DOHH2 (cell line): ENCODE results near the gene TMEM74B.

Experiments
- H3F3A ChIP-seq: fragments of 200-600 bp; sonication (generic), shearing (Covaris generic); 2 replicates; pipeline ENCODE4 v1.6.0; 2016; ENCODE audit warnings: antibody characterized with exemption, mild to moderate bottlenecking; ENCODE audit not compliant: control insufficient read depth, insufficient read depth
- H3K27ac ChIP-seq: fragments of 200-600 bp; sonication (generic); 2 replicates; pipeline ENCODE4 v1.5.1; 2014; ENCODE audit warnings: low read depth, mild to moderate bottlenecking, low read length, moderate library complexity
- H3K27me3 ChIP-seq: fragments of 200-600 bp; sonication (generic); 2 replicates; pipeline ENCODE4 v1.6.1; 2014; ENCODE audit warnings: mild to moderate bottlenecking, low read length, mixed read lengths; ENCODE audit not compliant: control insufficient read depth
- H3K36me3 ChIP-seq: fragments of 200-600 bp; sonication (generic); 2 replicates; pipeline ENCODE4 v1.6.1; 2014; ENCODE audit warnings: mild to moderate bottlenecking, low read length, moderate library complexity, mixed read lengths; ENCODE audit not compliant: control insufficient read depth
- H3K4me1 ChIP-seq: fragments of 200-600 bp; sonication (generic); 2 replicates; pipeline ENCODE4 v1.6.1; 2014; ENCODE audit warnings: mild to moderate bottlenecking, low read length, mixed read lengths; ENCODE audit not compliant: control insufficient read depth
- H3K4me2 ChIP-seq: fragments of 200-600 bp; sonication (generic); 2 replicates; pipeline ENCODE4 v1.6.0; 2014; ENCODE audit warnings: mild to moderate bottlenecking, low read length, moderate library complexity
- H3K4me3 ChIP-seq: fragments of 200-600 bp; sonication (generic); 2 replicates; pipeline ENCODE4 v1.5.1; 2014; ENCODE audit warnings: mild to moderate bottlenecking, low read length, mixed read lengths
- H3K79me2 ChIP-seq: fragments of 200-600 bp; sonication (generic); 2 replicates; pipeline ENCODE4 v1.6.1; 2014; ENCODE audit warnings: mild to moderate bottlenecking, low read length, mixed read lengths; ENCODE audit not compliant: control insufficient read depth
- H3K9me2 ChIP-seq: fragments of 200-600 bp; sonication (generic); replicated peaks from 2 replicates; pipeline ENCODE4 v1.6.1; 2014; ENCODE audit warnings: mild to moderate bottlenecking, low read length, mixed read lengths; ENCODE audit not compliant: control insufficient read depth
- H3K9me3 ChIP-seq: fragments of 200-600 bp; sonication (generic); 2 replicates; pipeline ENCODE4 v1.6.1; 2014; ENCODE audit warnings: antibody characterized with exemption, low read length, mixed read lengths; ENCODE audit not compliant: control insufficient read depth, insufficient read depth
- H4K20me1 ChIP-seq: fragments of 200-600 bp; sonication (generic); 2 replicates; pipeline ENCODE4 v1.6.0; 2014; ENCODE audit warnings: low read depth, mild to moderate bottlenecking, antibody characterized with exemption, low read length, moderate library complexity; ENCODE audit not compliant: control insufficient read depth, insufficient read depth
- CTCF ChIP-seq: fragments of 200-600 bp; sonication (generic); IDR thresholded peaks from one replicate; pipeline ENCODE4 v1.5.1; 2014; ENCODE audit warnings: antibody characterized with exemption, mild to moderate bottlenecking, low read depth, low read length; ENCODE audit not compliant: poor library complexity, severe bottlenecking
- EZH2phosphoT487 ChIP-seq: fragments of 200-600 bp; sonication (generic); IDR thresholded peaks from 2 replicates; pipeline ENCODE4 v1.6.1; 2017; ENCODE audit warnings: borderline replicate concordance, mild to moderate bottlenecking, antibody characterized with exemption, low read length, moderate library complexity, mixed read lengths

Gene TMEM74B

GRCh38 chr20:1144401-1145172 lies 40.2 kb downstream of the TMEM74B start:
- H4K20me1 ChIP-seq: no peaks in the 10 kb centered on the region
- H3K79me2 ChIP-seq: no peaks in the 10 kb centered on the region
- peaks cover 59% of the 10 kb centered on the region for H3K36me3 ChIP-seq

GRCh38 chr20:1137236-1137635 lies 47.5 kb downstream of the TMEM74B start:
- H3K9me3 ChIP-seq: no peaks in the 10 kb centered on the region
- no peak overlapping the region for H3K27ac ChIP-seq
- H4K20me1 ChIP-seq: no peaks in the 10 kb centered on the region
- no peak overlapping the region for H3K4me2 ChIP-seq
- TF ChIP-seq CTCF (no peak), EZH2phosphoT487 (no peak)
- H3K27me3 ChIP-seq: no peaks in the 10 kb centered on the region
- no peaks in the 10 kb centered on the region for H3K9me2 ChIP-seq
- H3K4me3 ChIP-seq: no peak overlapping the region
- H3K36me3 ChIP-seq: peaks cover 75% of the 10 kb centered on the region
- no peaks in the 10 kb centered on the region for H3K4me1 ChIP-seq
- H3F3A ChIP-seq: no peaks in the 10 kb centered on the region
- H3K79me2 ChIP-seq: peaks cover 19% of the 10 kb centered on the region

More at GRCh38 chr20:1144401-1145172, 40.2 kb downstream of the TMEM74B start:
- H3K9me2 ChIP-seq: no peaks in the 10 kb centered on the region
- TF ChIP-seq EZH2phosphoT487 (no peak), CTCF (no peak)
- H3K4me2 ChIP-seq: no peak overlapping the region
- H3K4me1 ChIP-seq: no peaks in the 10 kb centered on the region
- no peak overlapping the region for H3K4me3 ChIP-seq
- no peaks in the 10 kb centered on the region for H3K27me3 ChIP-seq
- no peaks in the 10 kb centered on the region for H3K9me3 ChIP-seq
- H3F3A ChIP-seq: no peaks in the 10 kb centered on the region
- no peak overlapping the region for H3K27ac ChIP-seq

GRCh38 chr20:1134836-1135235 lies 49.9 kb downstream of the TMEM74B start:
- H3K27ac ChIP-seq: no peak overlapping the region
- H3K4me3 ChIP-seq: no peak overlapping the region
- H3K9me2 ChIP-seq: no peaks in the 10 kb centered on the region
- H3K27me3 ChIP-seq: no peaks in the 10 kb centered on the region
- no peak overlapping the region for H3K4me2 ChIP-seq
- H3K4me1 ChIP-seq: no peaks in the 10 kb centered on the region
- H4K20me1 ChIP-seq: no peaks in the 10 kb centered on the region
- peaks cover 84% of the 10 kb centered on the region for H3K36me3 ChIP-seq
- H3K79me2 ChIP-seq: peaks cover 27% of the 10 kb centered on the region
- H3K9me3 ChIP-seq: no peaks in the 10 kb centered on the region
- TF ChIP-seq EZH2phosphoT487 (no peak), CTCF (no peak)
- no peaks in the 10 kb centered on the region for H3F3A ChIP-seq
